K562 (cell line): ENCODE results near the gene SLC12A6.

Source experiments
- E2F4 ChIP-seq: sonication (generic); formaldehyde crosslinking; IDR thresholded peaks from 2 replicates; pipeline ENCODE4 v1.8.0; 2022; ENCODE audit warnings: mild to moderate bottlenecking, low read depth, missing genetic modification reagents
- HMGN3 ChIP-seq: IDR thresholded peaks from 2 replicates; pipeline ENCODE4 v1.6.1; 2011; ENCODE audit warnings: borderline replicate concordance, low read depth, mild to moderate bottlenecking, mixed read lengths, low read length; ENCODE audit not compliant: insufficient read length; ENCODE audit errors: extremely low read depth
- NCOA2 ChIP-seq, 2 experiments: fragments of 450-650 bp; IDR thresholded peaks; 2 replicates each; pipeline ENCODE4 v1.6.1; 2018; ENCODE audit warnings: mild to moderate bottlenecking in 2 of 2, moderate library complexity in 1 of 2; ENCODE audit not compliant: partially characterized antibody in 2 of 2
- PTRF ChIP-seq: fragments of 450-650 bp; IDR thresholded peaks from 2 replicates; pipeline ENCODE4 v1.6.1; 2016; ENCODE audit warnings: mild to moderate bottlenecking, missing genetic modification characterization, missing compliant biosample characterization
- ZNF639 ChIP-seq, 2 experiments: fragments of 200-800 bp in 1 of 2; sonication (Bioruptor generic) in 1 of 2; sonication (generic) in 1 of 2; formaldehyde crosslinking in 1 of 2; IDR thresholded peaks in 1 of 2; conservative IDR thresholded peaks in 1 of 2; 2 replicates each; pipeline versions ENCODE4 v1.5.0 to v1.6.1; 2016 to 2020; ENCODE audit warnings: missing compliant biosample characterization in 1 of 2, missing genetic modification characterization in 1 of 2, missing genetic modification reagents in 1 of 2

- TF ChIP-seq NCOA2 (IDR thresholded peaks at IDR 0.05; ENCODE audit: partially characterized antibody in 2 of 2) (no peak), PTRF (no peak), E2F4 (CRISPR knock-in tag) (no peak), HMGN3 (no peak), ZNF639 (CRISPR knock-in tag; conservative IDR thresholded peaks at IDR 0.05 in 1 of 2, IDR thresholded peaks at IDR 0.05 in 1 of 2) (no peak)
Measured at GRCh38 chr15:34365836-34366235, 28.3 kb upstream of the SLC12A6 start.
